HG03342 (cell line): ENCODE measurements around the gene UBALD2.
"Not testable (repeated sequence)": the region's sequence is repeated elsewhere in the genome, so short reads cannot be mapped to it uniquely, and the experiment has no call there.

ENCODE experiments used
- ATAC-seq: cut with Tn5 transposase; IDR thresholded peaks from one replicate; pipeline ENCODE4 v1.9.1; 2021; ENCODE audit warnings: mild to moderate bottlenecking, moderate library complexity; ENCODE audit not compliant: unreplicated experiment

UBALD2 gene

GRCh38 chr17:76244721-76245120 lies 20.4 kb upstream of the UBALD2 start:
- ATAC-seq, result not testable (repeated sequence)

- peak; percentile 95 for ATAC-seq
These were observed 18.8 kb upstream of the UBALD2 start for GRCh38 chr17:76246080-76247066.

- no peak for ATAC-seq
These were observed 17.8 kb upstream of the UBALD2 start for GRCh38 chr17:76247304-76247703.

DNA sequence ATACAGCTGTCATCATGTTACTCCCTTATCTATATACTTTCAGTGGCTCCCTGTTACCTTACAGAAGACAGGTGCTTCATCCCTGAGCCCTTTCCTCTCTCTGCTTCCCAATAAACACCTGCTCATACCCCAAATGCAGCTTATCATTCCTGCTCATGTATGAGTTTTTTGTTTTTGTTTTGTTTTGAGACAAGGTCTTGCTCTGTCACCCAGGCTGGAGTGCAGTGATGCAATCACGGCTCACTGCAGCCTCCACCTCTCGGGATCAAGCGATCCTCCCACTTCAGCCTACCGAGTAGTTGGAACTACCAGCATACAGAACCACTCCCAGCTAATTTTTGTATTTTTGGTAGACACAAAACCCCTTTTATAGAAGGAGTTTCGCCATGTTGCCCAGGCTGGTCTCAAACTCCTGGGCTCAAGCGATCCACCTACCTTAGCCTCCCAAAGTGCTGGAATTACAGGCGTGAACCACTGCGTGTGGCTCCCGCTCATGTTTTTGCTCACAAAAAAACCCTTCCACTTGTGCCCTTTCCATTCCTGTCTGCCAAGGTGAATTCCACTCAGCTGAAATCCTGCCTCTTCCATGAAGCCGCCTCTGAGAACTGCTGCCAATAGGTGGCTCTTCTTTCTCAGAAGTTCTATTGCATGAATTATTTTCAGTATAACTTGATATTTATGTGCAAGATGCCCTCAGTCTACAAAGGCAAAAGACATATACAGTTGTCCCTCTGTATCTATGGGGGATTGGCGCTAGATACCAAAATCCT lies 16.9 kb upstream of the UBALD2 start:
- no peak for ATAC-seq

DNA sequence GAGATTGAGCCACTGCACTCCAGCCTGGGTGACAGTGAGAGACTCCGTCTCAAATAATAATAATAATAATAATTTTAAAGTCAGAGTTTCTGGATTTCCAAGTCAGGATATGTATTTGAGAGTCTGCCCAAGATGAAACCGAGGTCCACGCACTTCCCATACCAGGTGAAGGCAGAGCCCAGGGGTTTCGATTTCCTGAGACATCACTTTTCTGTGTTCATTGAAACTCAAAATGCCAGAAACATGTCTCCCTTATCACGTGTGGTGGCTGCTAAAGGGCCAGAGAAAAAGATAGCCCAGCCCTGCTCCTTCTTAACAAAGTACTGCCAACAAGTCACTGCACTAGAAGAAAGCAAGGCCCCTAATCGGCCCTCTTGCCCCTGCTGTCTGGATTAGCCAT lies 15.0 kb upstream of the UBALD2 start:
- no peak for ATAC-seq

- ATAC-seq, result peak; percentile 14
These were observed 13.6 kb upstream of the UBALD2 start for GRCh38 chr17:76251478-76252039.

GRCh38 chr17:76252040-76252954 lies 12.9 kb upstream of the UBALD2 start:
- peak; percentile 57 for ATAC-seq

GRCh38 chr17:76252967-76253766 lies 12.0 kb upstream of the UBALD2 start:
- not testable (repeated sequence) for ATAC-seq

DNA sequence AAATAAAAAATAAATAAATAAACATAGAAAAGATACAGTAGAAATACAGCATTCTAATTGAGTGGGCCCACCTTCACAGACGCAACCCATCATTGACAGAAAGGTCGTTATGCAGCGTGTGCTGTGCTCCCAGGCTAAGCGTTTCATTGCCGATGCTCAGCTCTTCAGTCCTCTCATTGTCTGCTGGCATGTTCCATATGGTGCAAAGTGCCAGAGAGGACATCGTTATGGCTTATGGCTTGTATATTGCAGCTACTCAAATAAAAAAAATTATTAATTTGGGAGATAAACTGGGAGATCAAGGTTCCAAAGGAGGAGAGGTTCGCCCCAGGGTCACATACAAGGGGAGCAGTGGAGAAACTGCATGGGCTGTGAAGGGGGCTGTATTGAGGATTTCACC lies 11.3 kb upstream of the UBALD2 start:
- no peak for ATAC-seq

DNA sequence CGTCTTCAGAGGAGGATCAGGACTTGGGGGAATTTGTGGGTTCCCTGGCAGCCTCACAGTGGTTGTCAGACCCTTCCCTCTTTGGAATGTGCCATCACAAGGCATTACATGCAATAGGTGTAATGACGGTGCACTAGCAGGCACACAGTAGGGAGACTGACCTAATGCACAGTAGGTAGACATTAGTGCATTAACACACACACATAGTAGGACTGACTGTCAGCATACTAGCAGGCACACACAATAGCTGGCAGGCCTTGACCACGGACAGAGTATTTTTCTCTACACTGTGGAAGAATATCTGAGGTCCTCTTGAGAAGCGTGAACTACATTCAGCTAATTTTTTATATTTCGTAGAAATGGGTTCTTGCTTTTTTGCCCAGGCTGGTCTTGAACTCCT lies 10.9 kb upstream of the UBALD2 start:
- no peak for ATAC-seq

DNA sequence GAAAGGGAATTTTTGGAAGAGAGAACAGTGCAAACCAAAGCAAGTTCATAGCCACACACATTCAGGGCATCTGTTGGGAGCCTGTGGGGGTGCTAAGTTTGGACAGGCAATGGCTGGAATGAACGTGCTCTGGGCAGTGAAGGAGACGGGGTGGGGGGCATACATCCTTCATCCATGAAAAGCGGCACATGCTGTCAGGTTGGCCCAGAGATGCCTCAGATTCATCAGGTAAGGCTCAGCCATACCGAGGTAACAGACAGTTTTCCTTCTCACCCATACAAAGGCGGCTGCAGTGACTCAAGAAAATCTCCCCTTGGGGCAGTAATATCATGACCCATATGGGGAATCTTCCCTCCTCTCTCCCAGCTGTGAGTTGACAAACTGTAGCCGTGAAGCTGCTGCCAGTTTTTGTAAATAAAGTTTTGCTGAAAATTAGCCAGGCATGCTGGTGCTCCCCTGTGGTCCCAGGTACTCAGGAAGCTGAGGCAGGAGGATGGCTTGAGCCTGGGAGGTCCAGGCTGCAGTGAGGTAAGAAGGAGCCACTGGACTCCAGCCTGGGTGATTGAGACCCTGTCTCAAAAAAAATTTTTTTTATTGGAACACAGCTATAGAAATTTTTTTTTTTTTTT lies 9.2 kb upstream of the UBALD2 start:
- ATAC-seq, result no peak

- not testable (repeated sequence) for ATAC-seq
These were observed 8.6 kb upstream of the UBALD2 start for GRCh38 chr17:76256430-76257050.

DNA sequence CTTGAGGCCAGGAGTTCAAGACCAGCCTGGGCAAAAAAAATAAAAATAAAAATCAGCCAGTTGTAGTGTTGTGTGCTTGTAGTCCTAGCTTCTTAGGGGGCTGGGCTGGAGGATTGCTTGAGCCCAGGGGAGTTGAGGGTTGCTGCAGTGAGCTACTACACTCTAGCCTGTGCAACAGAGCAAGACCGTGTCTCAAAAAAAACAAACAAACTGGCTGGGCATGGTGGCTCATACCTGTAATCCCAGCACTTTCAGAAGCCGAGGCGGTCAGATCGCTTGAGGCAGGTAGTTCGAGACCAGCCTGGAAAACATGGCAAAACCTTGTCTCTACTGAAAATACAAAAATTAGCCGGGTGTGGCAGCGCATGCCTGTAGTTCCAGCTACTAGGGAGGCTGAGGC lies 4.9 kb upstream of the UBALD2 start:
- no peak for ATAC-seq

- ATAC-seq, result no peak
These were observed 4.5 kb upstream of the UBALD2 start for GRCh38 chr17:76260669-76261068.

DNA sequence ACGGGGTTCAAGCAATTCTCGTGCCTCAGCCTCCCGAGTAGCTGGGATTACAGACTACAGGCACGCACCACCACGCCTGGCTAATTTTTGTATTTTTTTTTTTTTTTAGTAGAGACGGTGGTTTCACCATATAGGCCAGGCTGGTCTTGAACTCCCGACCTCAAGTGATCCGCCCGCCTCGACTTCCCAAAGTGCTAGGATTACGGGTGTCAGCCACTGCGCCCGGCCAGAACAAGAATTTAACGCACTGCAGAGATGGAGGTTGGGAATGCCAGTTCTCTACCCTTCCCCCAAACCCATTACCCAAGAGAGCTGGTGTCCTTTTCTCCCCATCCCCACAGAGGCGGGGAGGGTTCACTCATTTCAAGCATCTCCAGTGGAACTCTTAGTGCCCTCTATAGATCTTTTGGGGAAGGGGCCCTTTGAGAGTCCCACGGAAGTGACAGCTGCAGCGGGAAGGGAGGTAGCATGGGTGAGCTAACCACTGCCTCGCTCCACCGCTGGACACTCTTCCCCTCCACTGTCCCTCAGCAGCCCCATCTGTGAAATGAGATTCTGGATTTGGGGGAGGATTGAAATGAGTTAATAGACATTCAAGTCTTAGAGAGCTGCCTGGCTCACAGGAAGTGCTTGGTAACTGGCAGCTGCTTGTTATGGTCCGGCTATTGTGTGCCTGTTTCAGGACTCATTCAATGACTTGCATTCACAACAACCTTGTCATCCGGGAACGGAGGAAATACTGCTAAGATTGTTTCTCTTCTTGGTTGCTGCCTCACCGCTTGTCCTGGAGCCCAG lies 3.5 kb upstream of the UBALD2 start:
- no peak for ATAC-seq

DNA sequence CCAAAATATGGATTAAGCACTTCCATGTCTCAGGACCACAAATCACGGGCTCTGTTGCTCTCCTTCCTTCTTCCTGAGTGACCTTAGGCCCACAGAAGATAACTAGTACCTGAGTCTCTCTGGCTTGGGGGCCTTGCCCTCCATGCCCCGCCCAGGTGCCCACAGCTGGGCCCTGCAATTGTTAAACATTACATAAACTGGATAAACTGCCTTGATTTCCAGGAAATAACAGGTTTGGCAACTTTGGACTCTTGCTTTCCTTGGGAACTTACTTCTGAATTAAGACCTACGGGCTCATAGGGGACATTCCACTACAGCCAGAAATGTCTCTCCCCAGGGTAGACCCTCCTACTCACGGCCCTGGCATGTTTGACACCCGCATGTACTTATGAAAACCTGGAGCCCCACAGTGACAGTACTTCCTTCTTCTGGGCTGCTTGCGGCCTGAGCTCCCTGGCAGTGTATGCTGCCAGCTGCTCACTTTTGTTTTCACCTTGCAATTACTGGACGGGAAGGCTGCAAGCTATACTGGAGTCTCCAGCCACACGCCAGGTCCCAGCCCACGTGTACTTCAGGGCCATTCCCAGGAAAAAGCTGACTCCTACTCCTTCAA lies 2.3 kb upstream of the UBALD2 start:
- no peak for ATAC-seq

- no peak for ATAC-seq
These were observed 1.3 kb upstream of the UBALD2 start for GRCh38 chr17:76263896-76264295.

- ATAC-seq, result no peak
These were observed 758 bp upstream of the UBALD2 start for GRCh38 chr17:76264425-76264754.
